Measurements from ENCODE around the gene UBE2V1.

UBE2V1 gene

DNA sequence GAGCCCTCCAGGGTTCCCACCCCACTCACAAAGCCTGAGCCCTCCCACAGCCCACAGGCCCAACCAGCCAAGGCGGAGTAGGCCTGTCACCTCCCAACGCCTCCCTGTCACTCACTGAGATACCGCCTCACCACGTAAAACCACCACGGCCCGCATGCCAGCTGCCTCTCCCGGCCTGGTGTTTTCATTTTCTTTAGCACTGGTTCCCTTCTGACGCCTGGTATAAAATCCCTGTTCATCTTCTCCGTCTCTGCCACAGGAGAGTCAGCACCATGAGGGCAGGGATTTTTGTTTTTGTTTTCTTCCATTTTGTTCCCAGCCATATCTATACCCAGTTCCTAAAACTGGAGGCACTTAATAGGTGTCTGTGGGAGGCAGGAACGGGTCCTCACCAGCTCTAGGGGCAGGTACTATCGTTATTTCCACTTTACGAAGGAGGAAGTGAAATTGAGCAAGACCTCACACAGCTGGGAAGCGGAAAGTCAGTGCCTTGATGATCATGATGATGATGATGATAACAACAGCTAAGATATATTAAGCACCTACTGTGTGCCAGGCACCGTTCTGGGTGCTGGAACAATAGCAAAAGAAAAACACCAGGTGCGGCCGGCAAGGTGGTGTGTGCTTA, 71.6 kb downstream of the UBE2V1 start:
- DNase-seq: peak; percentile 5

DNA sequence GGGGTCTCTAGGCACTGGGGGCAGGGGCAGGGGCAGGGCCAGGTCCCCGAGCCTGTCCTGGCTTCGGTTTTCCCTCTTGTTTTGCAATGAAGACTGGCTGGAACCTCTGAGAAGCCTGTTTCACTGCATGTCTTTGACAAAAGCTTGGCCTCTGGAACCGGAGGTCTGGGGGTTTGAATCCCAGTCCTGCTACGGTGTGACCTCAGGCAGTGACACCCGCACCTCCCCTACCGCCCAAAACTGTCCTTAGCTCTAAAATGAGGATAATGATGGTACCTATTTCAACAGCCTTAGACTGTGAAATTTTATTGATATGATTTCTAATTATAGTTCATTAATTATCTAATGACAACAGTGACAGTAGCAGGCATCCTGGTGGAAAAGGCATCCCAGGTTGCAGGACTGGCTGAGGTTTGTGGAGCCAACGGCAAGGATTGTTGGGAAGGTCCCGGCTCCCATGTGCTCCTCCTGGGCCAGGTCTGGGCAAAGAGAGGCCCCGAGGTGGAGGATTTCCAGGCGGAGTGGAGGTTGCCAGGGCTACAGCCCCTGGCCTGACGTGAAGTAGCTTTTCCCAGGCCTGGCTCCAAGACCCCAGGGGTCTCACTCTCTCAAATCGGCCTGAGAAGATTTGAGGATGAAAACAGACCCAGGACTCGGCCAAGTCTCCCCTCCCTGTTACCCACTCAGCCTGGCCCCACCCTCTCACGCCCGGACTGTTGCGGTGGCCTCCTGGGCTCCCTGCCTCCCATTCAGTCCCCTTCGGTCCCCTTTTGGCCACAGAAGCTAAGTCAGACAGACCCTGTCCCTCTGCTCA, 72.3 kb downstream of the UBE2V1 start:
- no peak for DNase-seq

DNA sequence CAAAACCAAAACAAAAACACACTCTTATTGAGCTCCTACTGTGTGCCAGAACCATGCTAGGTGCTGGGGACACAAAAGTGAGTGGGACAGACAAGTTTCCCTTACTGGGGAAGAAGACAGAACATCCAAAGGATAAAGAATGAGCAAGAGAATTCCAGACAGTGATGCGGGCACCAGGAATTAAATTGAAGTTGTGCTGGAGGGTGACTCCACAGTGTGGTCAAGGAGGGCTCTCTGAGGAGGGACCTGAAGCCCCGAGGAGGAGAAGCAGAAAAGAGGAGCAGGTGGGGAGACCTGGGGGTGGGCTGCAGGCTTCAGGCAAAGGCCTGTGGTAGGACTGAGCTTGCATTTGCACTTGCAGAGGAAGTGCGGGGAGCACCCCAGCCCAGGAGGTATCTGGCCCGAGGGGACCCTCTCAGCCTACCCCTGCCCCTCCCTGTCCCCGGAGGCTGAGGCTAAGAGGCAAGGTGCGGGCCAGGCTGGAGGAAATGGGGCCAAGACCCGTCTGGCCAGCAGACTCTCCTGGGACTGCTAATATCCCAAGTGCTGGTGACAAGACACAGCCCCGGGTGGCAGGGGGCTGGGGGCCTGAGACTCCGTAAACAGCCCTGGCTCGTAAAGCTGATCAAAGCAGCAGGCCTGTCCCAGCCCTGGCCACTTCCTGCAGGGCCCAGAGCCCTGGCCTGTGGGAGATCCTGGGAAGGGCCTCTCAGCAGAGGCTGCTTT, 73.1 kb downstream of the UBE2V1 start:
- no peak for DNase-seq

DNA sequence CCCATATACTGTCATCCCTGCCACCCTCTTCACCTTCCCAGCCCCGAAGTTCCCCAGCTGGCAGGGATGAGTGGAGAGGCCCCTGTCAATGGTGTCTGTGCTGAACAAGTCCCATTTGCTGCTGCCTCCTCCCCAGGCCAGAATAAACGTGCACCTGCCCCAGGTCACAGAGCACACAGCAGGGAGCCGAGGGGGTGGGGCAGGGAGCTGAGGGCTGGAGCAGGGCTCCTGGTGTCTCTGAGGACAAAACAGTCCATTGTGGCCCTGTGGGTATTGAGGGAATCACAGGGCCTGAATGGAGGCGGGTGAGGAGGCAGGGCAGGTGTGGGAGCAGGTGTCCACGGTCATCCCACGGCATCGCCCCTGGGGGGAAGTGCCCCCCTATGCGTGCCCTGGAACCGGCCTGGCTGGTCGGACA, 74.4 kb downstream of the UBE2V1 start:
- no peak for DNase-seq

DNA sequence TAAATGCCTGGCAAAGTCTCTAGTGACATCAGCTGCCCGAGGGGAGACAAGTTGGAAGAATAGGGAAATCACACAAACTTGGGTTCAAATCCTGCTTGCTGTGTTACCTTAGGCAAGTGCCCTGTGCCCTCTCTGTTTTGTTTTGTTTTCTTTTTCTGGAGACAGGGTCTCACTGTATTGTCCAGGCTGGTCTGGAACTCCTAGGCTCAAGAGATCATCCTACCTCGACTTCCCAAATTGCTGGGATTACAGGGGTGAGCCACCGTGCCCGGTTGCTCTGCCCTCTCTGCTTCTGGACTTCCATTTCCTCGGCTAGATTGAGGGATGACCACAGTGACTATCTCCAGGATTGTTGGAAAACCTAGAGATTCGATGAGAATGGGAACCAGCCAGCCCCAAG, 74.8 kb downstream of the UBE2V1 start:
- DNase-seq: no peak

DNA sequence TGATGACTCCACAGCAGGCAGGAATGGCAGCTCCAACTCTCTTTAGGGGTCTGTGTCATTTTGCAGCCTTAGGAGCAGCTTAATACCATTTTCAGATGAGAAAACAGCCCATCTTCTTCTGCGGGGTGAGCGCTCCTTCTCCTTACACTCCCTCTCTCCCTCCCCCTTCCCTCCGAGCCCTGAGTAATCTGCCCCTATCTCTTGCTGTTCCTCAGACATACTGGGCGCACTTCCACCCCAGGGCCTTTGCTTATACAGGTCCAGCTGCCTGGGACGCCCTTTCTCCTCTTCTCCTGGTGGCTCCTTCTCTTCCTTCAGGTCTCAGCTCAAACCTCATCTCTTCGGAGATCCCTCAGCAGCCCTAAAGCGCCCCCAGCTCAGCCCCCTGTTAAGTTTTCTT, 75.4 kb downstream of the UBE2V1 start:
- DNase-seq: no peak

DNA sequence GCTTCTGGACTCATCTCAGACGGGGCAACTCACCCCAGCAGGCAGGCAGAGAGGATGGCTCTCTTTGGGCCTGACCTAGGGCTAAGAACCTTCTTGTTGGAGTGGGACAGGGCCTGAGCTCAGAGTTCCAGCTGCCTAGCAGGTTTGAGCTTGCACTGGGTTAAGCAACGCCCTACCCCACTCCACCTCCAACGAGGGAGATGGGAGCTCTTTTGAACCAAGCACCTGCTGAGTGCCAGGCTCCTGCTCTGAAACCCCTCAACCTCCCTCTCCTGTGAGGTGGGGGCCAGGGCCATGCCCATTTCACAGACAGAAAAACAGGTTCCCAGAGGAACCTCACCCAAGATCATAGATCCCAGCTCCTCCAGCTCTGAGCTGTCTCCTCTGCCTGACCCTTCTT, 75.8 kb downstream of the UBE2V1 start:
- no peak for DNase-seq

DNA sequence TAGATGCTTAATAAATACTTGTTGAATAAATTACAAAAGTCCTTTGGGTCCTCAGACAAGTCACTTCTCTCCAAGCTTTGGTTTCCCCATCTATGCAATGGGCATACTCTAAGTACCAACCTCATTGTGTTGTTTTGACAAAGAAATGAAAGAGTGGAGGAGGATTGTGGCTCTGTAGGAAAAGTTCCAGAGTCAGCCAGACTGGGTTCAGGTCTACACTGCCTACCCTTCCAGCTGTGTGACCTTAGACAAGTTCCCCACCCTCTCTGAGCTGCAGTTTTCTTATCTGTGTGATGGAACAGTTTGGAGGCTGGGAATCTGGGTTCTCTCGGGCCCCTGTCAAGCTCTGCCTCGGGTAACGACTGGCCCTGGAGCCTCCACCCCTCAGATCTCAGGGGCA, 76.2 kb downstream of the UBE2V1 start:
- no peak for DNase-seq

DNA sequence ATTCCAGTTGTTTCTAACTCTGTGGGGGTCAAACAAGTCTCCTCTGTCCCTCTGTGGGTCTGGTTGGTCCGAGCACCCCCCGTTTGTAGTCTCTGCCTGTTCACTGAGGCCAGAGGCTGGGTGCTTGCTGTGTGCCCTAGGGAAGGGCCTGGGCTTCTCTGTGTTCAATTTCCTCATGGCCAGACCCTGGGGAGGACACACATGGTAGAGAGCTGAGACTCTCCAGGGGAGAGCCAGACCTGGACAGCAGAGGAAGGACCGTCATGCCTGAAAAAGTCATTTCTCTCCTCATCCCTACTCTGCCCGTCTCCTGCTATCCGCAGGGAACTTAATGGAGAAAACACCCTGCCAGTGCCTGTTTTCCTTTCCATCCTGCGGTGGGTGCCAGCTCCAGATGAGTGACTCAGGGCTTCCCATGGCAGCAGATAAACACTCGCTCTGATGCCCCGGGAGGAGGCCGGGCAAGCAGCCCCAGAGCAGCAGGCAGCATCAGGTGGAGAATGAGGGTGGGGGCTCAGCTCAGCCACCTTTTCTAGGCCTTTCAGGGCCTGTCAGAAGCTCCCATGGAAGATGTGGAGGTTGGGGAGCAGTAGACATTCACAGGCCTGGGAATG, 78.3 kb downstream of the UBE2V1 start:
- no peak for DNase-seq

DNA sequence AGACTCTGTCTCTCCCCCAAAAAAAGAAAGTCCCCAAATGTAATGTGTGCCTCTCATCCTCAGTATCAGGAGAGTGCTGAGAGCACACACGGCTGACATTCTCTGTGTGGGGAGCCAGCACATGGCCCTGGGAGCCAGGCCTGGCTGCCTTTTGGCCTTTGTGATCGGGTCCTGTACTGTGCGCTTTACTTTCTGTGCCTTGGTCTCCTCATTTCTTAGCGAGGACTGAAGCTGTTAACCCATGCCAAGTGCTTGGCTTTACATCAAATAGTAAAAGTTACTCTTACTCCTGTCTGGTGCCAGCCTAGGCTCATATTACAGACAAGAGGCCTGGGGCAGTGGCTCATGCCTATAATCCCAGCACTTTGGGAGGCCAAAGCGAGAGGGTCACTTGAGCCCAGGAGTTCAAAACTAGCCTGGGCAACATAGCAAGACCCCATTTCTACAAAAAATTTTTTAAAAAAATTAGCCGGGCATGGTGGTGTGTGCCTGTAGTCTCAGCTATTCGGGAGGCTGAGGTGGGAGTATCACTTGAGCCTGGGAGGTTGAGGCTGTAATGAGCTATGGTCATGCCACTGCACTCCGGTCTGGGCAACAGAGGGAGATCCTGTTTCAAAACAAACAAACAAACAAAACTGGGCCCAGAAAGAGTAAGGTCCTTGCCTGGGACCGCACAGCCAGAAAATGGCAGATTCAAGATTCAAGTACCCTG, 79.8 kb downstream of the UBE2V1 start:
- DNase-seq: no peak
